ENCODE data around the gene ICOSLG.
"Not testable (repeated sequence)": the region's sequence is repeated elsewhere in the genome, so short reads cannot be mapped to it uniquely, and the experiment has no call there.

DNA sequence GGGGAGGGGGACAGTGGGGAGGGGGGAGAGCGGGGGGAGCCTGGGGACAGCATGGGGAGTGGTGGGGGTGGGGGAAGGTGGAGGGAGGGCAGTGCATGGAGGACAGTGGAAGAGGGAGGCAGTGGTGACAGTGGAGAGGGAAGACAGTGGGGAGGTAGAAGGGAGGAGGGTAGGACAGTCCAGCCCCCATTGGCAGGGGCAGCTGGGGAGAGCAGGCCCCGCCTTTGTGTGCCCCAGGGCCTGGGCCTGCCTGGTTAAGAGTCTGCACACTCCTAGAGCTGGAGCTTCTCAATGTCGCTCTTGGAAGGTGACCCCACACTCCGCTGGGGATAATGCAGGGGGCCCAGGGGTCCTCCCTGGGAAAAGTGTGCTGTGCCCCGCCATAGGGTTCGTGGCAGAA, 15.1 kb downstream of the ICOSLG start:
- TF ChIP-seq, protein P1, sequence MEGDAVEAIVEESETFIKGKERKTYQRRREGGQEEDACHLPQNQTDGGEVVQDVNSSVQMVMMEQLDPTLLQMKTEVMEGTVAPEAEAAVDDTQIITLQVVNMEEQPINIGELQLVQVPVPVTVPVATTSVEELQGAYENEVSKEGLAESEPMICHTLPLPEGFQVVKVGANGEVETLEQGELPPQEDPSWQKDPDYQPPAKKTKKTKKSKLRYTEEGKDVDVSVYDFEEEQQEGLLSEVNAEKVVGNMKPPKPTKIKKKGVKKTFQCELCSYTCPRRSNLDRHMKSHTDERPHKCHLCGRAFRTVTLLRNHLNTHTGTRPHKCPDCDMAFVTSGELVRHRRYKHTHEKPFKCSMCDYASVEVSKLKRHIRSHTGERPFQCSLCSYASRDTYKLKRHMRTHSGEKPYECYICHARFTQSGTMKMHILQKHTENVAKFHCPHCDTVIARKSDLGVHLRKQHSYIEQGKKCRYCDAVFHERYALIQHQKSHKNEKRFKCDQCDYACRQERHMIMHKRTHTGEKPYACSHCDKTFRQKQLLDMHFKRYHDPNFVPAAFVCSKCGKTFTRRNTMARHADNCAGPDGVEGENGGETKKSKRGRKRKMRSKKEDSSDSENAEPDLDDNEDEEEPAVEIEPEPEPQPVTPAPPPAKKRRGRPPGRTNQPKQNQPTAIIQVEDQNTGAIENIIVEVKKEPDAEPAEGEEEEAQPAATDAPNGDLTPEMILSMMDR (conservative IDR thresholded peaks at IDR 0.05; ENCODE audit: low read depth in 2 of 2): not testable (repeated sequence)
- not testable (repeated sequence) for TF ChIP-seq POLR2AphosphoS5 (IDR thresholded peaks at IDR 0.05; ENCODE audit: low read depth); EZH2 (IDR thresholded peaks at IDR 0.05; ENCODE audit: low read depth, unreplicated experiment); STAT1 (IDR thresholded peaks at IDR 0.05; ENCODE audit: unreplicated experiment); JUNB (IDR thresholded peaks at IDR 0.05; ENCODE audit: unreplicated experiment); EZH2phosphoT487 (IDR thresholded peaks at IDR 0.05; ENCODE audit: unreplicated experiment); CREB1 (CRISPR knock-in tag; IDR thresholded peaks at IDR 0.05; ENCODE audit: low read depth); NANOG (IDR thresholded peaks at IDR 0.05; ENCODE audit: borderline replicate concordance)

Data from GM23338 (cell line).